CD14-positive monocyte (primary cell): ENCODE results near the gene IFNG-AS1. TPM values are rescaled to one million over a fixed set of nuclear protein-coding genes. Genes with fewer than 3 reads are reported as not detected.

Experiments
- DNase-seq, 3 donors: peaks; one replicate each; pipeline ENCODE4 v3.0.0-alpha.2; 2011 to 2022
- H2AFZ ChIP-seq: 2 replicates; pipeline ENCODE4 v1.6.0; 2012; ENCODE audit warnings: mild to moderate bottlenecking, low read depth, low read length, inconsistent platforms; ENCODE audit not compliant: insufficient read depth, poor library complexity, severe bottlenecking
- H3K27ac ChIP-seq, 2 donors: 1 replicate in 1 of 2; 2 replicates in 1 of 2; pipeline ENCODE4 v1.5.1; 2012 to 2013; ENCODE audit warnings: low read length in 2 of 2, control low read depth in 1 of 2, inconsistent platforms in 1 of 2, low read depth in 1 of 2, mild to moderate bottlenecking in 1 of 2
- H3K27me3 ChIP-seq, 2 donors: one replicate each; pipeline versions ENCODE4 v1.6.0 to v1.6.1; 2011 to 2013; ENCODE audit warnings: low read length in 2 of 2; ENCODE audit not compliant: control insufficient read depth in 2 of 2, insufficient read depth in 2 of 2
- H3K36me3 ChIP-seq, 2 donors: replicated peaks in 1 of 2; 1 replicate in 1 of 2; 2 replicates in 1 of 2; pipeline versions ENCODE4 v1.5.1 to v1.6.1; 2012 to 2013; ENCODE audit warnings: low read length in 2 of 2, control low read depth in 1 of 2, inconsistent platforms in 1 of 2, mild to moderate bottlenecking in 1 of 2; ENCODE audit not compliant: insufficient read depth in 2 of 2, control insufficient read depth in 1 of 2
- H3K4me1 ChIP-seq, 2 donors: 1 replicate in 1 of 2; 2 replicates in 1 of 2; pipeline versions ENCODE4 v1.5.1 to v1.6.1; 2012 to 2013; ENCODE audit warnings: low read length in 2 of 2, control low read depth in 1 of 2, inconsistent platforms in 1 of 2, mild to moderate bottlenecking in 1 of 2, moderate library complexity in 1 of 2; ENCODE audit not compliant: insufficient read depth in 2 of 2, control insufficient read depth in 1 of 2
- H3K4me2 ChIP-seq: replicated peaks from 2 replicates; pipeline ENCODE3; 2012; ENCODE audit warnings: low read length, moderate library complexity, mild to moderate bottlenecking; ENCODE audit not compliant: poor library complexity, severe bottlenecking; ENCODE audit errors: extremely low read depth
- H3K4me3 ChIP-seq, 3 experiments: fragments of 200-600 bp in 1 of 3; sonication (generic) in 1 of 3; replicated peaks in 1 of 3; 1 replicate in 2 of 3; 2 replicates in 1 of 3; pipeline ENCODE4 v1.5.1; 2011 to 2013; ENCODE audit warnings: low read length in 3 of 3, mild to moderate bottlenecking in 3 of 3, control low read depth in 2 of 3, low read depth in 2 of 3, inconsistent platforms in 1 of 3, moderate library complexity in 1 of 3
- H3K79me2 ChIP-seq: 2 replicates; pipeline ENCODE4 v1.6.0; 2012; ENCODE audit warnings: mild to moderate bottlenecking, control low read depth, inconsistent platforms, low read length, moderate library complexity; ENCODE audit not compliant: insufficient read depth
- H3K9ac ChIP-seq: 2 replicates; pipeline ENCODE4 v1.6.0; 2017; ENCODE audit warnings: low read length, mild to moderate bottlenecking; ENCODE audit not compliant: insufficient read depth, poor library complexity, severe bottlenecking
- H3K9me3 ChIP-seq, 2 donors: replicated peaks in 1 of 2; 1 replicate in 1 of 2; 2 replicates in 1 of 2; pipeline versions ENCODE4 v1.5.1 to v1.6.1; 2012 to 2013; ENCODE audit warnings: low read length in 2 of 2, control low read depth in 1 of 2; ENCODE audit not compliant: control insufficient read depth in 1 of 2, insufficient read depth in 1 of 2
- H4K20me1 ChIP-seq: 2 replicates; pipeline ENCODE4 v1.6.0; 2012; ENCODE audit warnings: mild to moderate bottlenecking, low read length, control low read depth, moderate library complexity; ENCODE audit not compliant: insufficient read depth
- H3K27ac Mint-ChIP-seq, 7 donors: one replicate each; pipeline ENCODE4 v1.8.0; 2020; ENCODE audit warnings: mild to moderate bottlenecking in 7 of 7, mixed read lengths in 7 of 7, moderate library complexity in 6 of 7, inconsistent platforms in 2 of 7
- H3K27me3 Mint-ChIP-seq, 3 donors: one replicate each; pipeline ENCODE4 v1.8.0; 2021 to 2022; ENCODE audit warnings: low read depth in 3 of 3, mild to moderate bottlenecking in 3 of 3, mixed read lengths in 3 of 3, moderate library complexity in 3 of 3, inconsistent platforms in 1 of 3
- H3K36me3 Mint-ChIP-seq, 2 donors: one replicate each; pipeline ENCODE4 v1.8.0; 2020; ENCODE audit warnings: mixed read lengths in 2 of 2, inconsistent platforms in 1 of 2, mild to moderate bottlenecking in 1 of 2
- H3K4me1 Mint-ChIP-seq: one replicate; pipeline ENCODE4 v1.8.0; 2020; ENCODE audit warnings: mild to moderate bottlenecking, mixed read lengths
- H3K4me3 Mint-ChIP-seq, 2 donors: one replicate each; pipeline ENCODE4 v1.8.0; 2020; ENCODE audit warnings: mild to moderate bottlenecking in 2 of 2, mixed read lengths in 2 of 2, moderate library complexity in 1 of 2
- H3K9me3 Mint-ChIP-seq, 7 donors: one replicate each; pipeline ENCODE4 v1.8.0; 2020 to 2022; ENCODE audit warnings: mixed read lengths in 7 of 7, mild to moderate bottlenecking in 6 of 7, moderate library complexity in 6 of 7, inconsistent platforms in 2 of 7
- CTCF ChIP-seq: fragments of 200-600 bp; IDR thresholded peaks from one replicate; pipeline ENCODE4 v1.8.0; 2022; ENCODE audit warnings: antibody characterized with exemption, mild to moderate bottlenecking
- WGBS: methylation state at CpG from one replicate; pipeline ENCODE4 v1.1.5; 2013; ENCODE audit warnings: missing lambda C conversion rate; ENCODE audit not compliant: insufficient coverage; 5-methylcytosine and 5-hydroxymethylcytosine counted together
- intact Hi-C, 2 donors: fragments of 100-400 bp; cut with micrococcal nuclease; formaldehyde crosslinking; loops; one replicate each; pipeline versions ENCODE4 v1.15.0 to v1.15.1; 2023
- polyA plus RNA-seq, 3 donors: library from polyadenylated mRNA; depleted of rRNA in 1 of 3; unstranded in 2 of 3; stranded (reverse) in 1 of 3; fragments of 300-500 nt in 2 of 3; fragments of >200 nt in 1 of 3; fragmentation: Illumina TruSeq in 2 of 3; gene quantifications; 1 replicate in 2 of 3; 2 replicates in 1 of 3; pipeline ENCODE4 v1.2.3, GENCODE V29; 2012 to 2021

Gene IFNG-AS1
- polyA plus RNA-seq, 3 donors, result not detected

DNA sequence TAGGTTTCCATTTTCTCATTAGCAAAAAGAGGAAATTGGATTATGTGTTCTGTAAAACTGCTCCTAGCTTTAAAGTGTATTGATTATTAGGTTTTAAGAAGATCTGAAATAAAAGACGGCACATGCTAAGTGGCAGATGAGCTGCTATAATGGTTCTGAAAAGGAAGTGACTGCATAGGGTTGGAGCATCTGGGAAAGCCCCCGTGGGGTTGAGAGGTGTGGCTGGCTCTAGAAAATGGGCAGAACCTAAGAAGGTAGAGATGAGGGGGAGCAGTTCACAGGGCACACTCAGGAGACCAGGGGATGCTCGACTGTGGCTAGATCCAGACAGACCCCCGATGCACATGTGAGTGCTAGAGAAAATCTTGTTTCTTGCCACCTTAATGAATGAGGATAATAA is 1.9 kb downstream of the IFNG-AS1 start:
- Histone ChIP-seq H3K27ac (no peak overlapping the region), H3K4me3 (no peak overlapping the region), H3K9me3 (no peaks in the 10 kb centered on the region), H3K36me3 (no peaks in the 10 kb centered on the region), H3K79me2 (no peaks in the 10 kb centered on the region), H3K4me1 (no peaks in the 10 kb centered on the region), H3K4me2 (no peak overlapping the region), H3K9ac (no peak overlapping the region), H2AFZ (no peak overlapping the region), H3K27me3 (no peaks in the 10 kb centered on the region), H4K20me1 (no peaks in the 10 kb centered on the region)
- intact Hi-C loops, result no loop called here
- TF ChIP-seq CTCF, result no peak
- H3K9me3 Mint-ChIP-seq, result peaks cover 0 to 4% (median 0%) of the 10 kb centered on the region in 7 donors
- no peaks in the 10 kb centered on the region for H3K36me3 Mint-ChIP-seq
- no peak overlapping the region for H3K27ac Mint-ChIP-seq
- no peak for DNase-seq
- H3K4me3 Mint-ChIP-seq, result no peak overlapping the region
- 83% methylated on average over 4 of the region's 4 CpGs for WGBS
- peaks cover 0 to 2% (median 2%) of the 10 kb centered on the region in 3 donors for H3K27me3 Mint-ChIP-seq
- H3K4me1 Mint-ChIP-seq, result no peaks in the 10 kb centered on the region

DNA sequence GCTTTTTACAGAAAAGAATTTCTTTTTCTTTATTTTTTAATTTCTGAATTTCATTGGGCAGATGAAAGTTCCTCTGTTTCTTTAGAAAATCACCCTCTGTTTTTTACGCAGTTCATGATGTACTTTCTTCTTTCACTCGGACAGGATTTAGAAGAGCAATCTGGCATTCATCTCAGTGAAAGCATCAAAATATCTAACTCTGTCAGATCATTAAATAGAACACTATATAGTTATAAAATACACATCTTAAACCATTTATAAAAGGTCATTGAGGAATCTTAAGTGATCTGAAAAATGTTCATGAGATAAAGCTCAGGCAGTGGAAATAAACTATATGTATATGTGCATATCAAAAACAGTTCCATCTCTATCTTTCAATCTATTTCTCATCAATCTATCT is 3.9 kb downstream of the IFNG-AS1 start:
- Histone ChIP-seq H3K4me1 (no peaks in the 10 kb centered on the region), H3K27me3 (no peaks in the 10 kb centered on the region), H3K4me3 (no peak overlapping the region), H3K27ac (no peak overlapping the region), H2AFZ (no peak overlapping the region), H4K20me1 (no peaks in the 10 kb centered on the region), H3K9me3 (no peaks in the 10 kb centered on the region), H3K36me3 (no peaks in the 10 kb centered on the region), H3K79me2 (no peaks in the 10 kb centered on the region), H3K9ac (no peak overlapping the region), H3K4me2 (no peak overlapping the region)
- no peak for DNase-seq
- H3K27ac Mint-ChIP-seq, result no peak overlapping the region
- H3K4me1 Mint-ChIP-seq, result no peaks in the 10 kb centered on the region
- no peak for TF ChIP-seq CTCF
- no CpG with 5 or more reads among the region's 2 CpGs for WGBS
- H3K36me3 Mint-ChIP-seq, result no peaks in the 10 kb centered on the region
- intact Hi-C loops, result no loop called here
- H3K9me3 Mint-ChIP-seq, result peaks cover 0 to 4% (median 0%) of the 10 kb centered on the region in 7 donors
- H3K27me3 Mint-ChIP-seq, result peaks cover 0 to 2% (median 2%) of the 10 kb centered on the region in 3 donors
- H3K4me3 Mint-ChIP-seq, result no peak overlapping the region
